Small intestine (tissue), 7 donors: Measurements from ENCODE around the gene CYP27B1. TPM values are rescaled to one million over a fixed set of nuclear protein-coding genes. Genes with fewer than 3 reads are reported as not detected.

ENCODE experiments used
- DNase-seq, 2 donors: peaks; one replicate each; pipeline versions ENCODE4 v3.0.0 to v3.0.0-alpha.2; 2013
- FAIRE-seq: peaks from 2 replicates; lab custom pipeline; 2012; peaks lifted over from hg19 to GRCh38; lab: Jason Lieb, UNC
- H3K27ac ChIP-seq, 3 donors: one replicate each; pipeline ENCODE4 v1.5.1; 2013; ENCODE audit warnings: low read length in 2 of 3, mild to moderate bottlenecking in 2 of 3, control low read depth in 1 of 3, inconsistent platforms in 1 of 3, low read depth in 1 of 3, moderate library complexity in 1 of 3
- H3K27me3 ChIP-seq, 3 donors: one replicate each; pipeline ENCODE4 v1.6.1; 2013; ENCODE audit warnings: low read length in 3 of 3, inconsistent platforms in 1 of 3; ENCODE audit not compliant: control insufficient read depth in 3 of 3, insufficient read depth in 3 of 3
- H3K36me3 ChIP-seq, 3 donors: one replicate each; pipeline ENCODE4 v1.6.1; 2013; ENCODE audit warnings: low read length in 3 of 3, inconsistent platforms in 1 of 3, low read depth in 1 of 3, mild to moderate bottlenecking in 1 of 3, moderate library complexity in 1 of 3; ENCODE audit not compliant: control insufficient read depth in 3 of 3, insufficient read depth in 2 of 3
- H3K4me1 ChIP-seq, 3 donors: one replicate each; pipeline ENCODE4 v1.6.1; 2013; ENCODE audit warnings: low read length in 2 of 3, inconsistent platforms in 1 of 3, low read depth in 1 of 3, mild to moderate bottlenecking in 1 of 3, moderate library complexity in 1 of 3; ENCODE audit not compliant: control insufficient read depth in 3 of 3, insufficient read depth in 2 of 3
- H3K4me3 ChIP-seq, 3 donors: one replicate each; pipeline ENCODE4 v1.5.1; 2013; ENCODE audit warnings: low read length in 3 of 3, control low read depth in 1 of 3, inconsistent platforms in 1 of 3, low read depth in 1 of 3, mild to moderate bottlenecking in 1 of 3, moderate library complexity in 1 of 3
- H3K9me3 ChIP-seq, 2 donors: one replicate each; pipeline ENCODE4 v1.6.1; 2013; ENCODE audit warnings: low read depth in 1 of 2, low read length in 1 of 2; ENCODE audit not compliant: control insufficient read depth in 2 of 2, insufficient read depth in 1 of 2
- WGBS, 3 donors: extraction: QIAGEN DNeasy Blood & Tissue Kit; methylation state at CpG; one replicate each; pipeline ENCODE4 v1.1.7; 2013; 5-methylcytosine and 5-hydroxymethylcytosine counted together
- polyA plus RNA-seq, 4 donors: library from polyadenylated mRNA; stranded (reverse) in 3 of 4; unstranded in 1 of 4; fragments of 200-250 nt in 3 of 4; fragments of 120-200 nt in 1 of 4; gene quantifications; one replicate each; pipeline versions ENCODE4 v1.2.1 to v1.2.3, GENCODE V29; 2013
- donor health status: healthy with polysubstance abuse.
- donor health status: control.
- donor health status: control.
- donor health status: Bipolar disorder and iron deficiency.
- donor health status: healthy.

Gene CYP27B1
- polyA plus RNA-seq, 4 donors, result 0.27 to 1.7 (median 1.2) TPM

- Histone ChIP-seq H3K4me1 (no peaks in the 10 kb centered on the region), H3K9me3 (no peaks in the 10 kb centered on the region), H3K36me3 (peaks cover 0 to 57% (median 4%) of the 10 kb centered on the region in 3 donors), H3K4me3 (no peak overlapping the region), H3K27me3 (no peaks in the 10 kb centered on the region), H3K27ac (no peak overlapping the region)
- WGBS, 3 donors, result 93 to 94% (median 93%) methylated on average over 5 of the region's 5 CpGs
- DNase-seq, result peak in 1 of 2 donors; percentile 49
- FAIRE-seq, result no peak
Measured at GRCh38 chr12:57810450-57810849, 43.6 kb upstream of the CYP27B1 start.

GRCh38 chr12:57809425-57809824, 42.5 kb upstream of the CYP27B1 start:
- Histone ChIP-seq H3K27me3 (no peaks in the 10 kb centered on the region), H3K4me1 (no peaks in the 10 kb centered on the region), H3K9me3 (no peaks in the 10 kb centered on the region), H3K27ac (no peak overlapping the region), H3K4me3 (no peak overlapping the region), H3K36me3 (peaks cover 0 to 54% (median 4%) of the 10 kb centered on the region in 3 donors)
- no peak for DNase-seq
- FAIRE-seq, result no peak
- WGBS, 3 donors, result 90 to 93% (median 91%) methylated on average over 3 of the region's 3 CpGs

GRCh38 chr12:57808351-57808750, 41.5 kb upstream of the CYP27B1 start:
- FAIRE-seq (no peak), DNase-seq (no peak)
- 86 to 93% (median 90%) methylated on average over 5 of the region's 5 CpGs for WGBS, 3 donors
- Histone ChIP-seq H3K9me3 (no peaks in the 10 kb centered on the region), H3K27me3 (no peaks in the 10 kb centered on the region), H3K27ac (no peak overlapping the region), H3K4me1 (no peaks in the 10 kb centered on the region), H3K4me3 (no peak overlapping the region), H3K36me3 (peaks cover 0 to 55% (median 4%) of the 10 kb centered on the region in 3 donors)

- 88 to 92% (median 89%) methylated on average over 9 of the region's 9 CpGs for WGBS, 3 donors
- H3K27ac ChIP-seq, result no peak overlapping the region
- H3K36me3 ChIP-seq, result peaks cover 4 to 60% (median 5%) of the 10 kb centered on the region in 3 donors
- H3K4me3 ChIP-seq, result no peak overlapping the region
- no peak for FAIRE-seq
- no peak for DNase-seq
- no peaks in the 10 kb centered on the region for H3K27me3 ChIP-seq
- H3K9me3 ChIP-seq, result no peaks in the 10 kb centered on the region
- no peaks in the 10 kb centered on the region for H3K4me1 ChIP-seq
Measured at GRCh38 chr12:57807285-57807684, 40.4 kb upstream of the CYP27B1 start.

- Histone ChIP-seq H3K4me3 (no peak overlapping the region), H3K36me3 (peaks cover 5 to 61% (median 6%) of the 10 kb centered on the region in 3 donors), H3K4me1 (no peaks in the 10 kb centered on the region), H3K27me3 (no peaks in the 10 kb centered on the region), H3K27ac (no peak overlapping the region), H3K9me3 (no peaks in the 10 kb centered on the region)
- 96 to 98% (median 96%) methylated on average over 3 of the region's 3 CpGs for WGBS, 3 donors
- FAIRE-seq (no peak), DNase-seq (no peak)
Measured at GRCh38 chr12:57806677-57807076, 39.8 kb upstream of the CYP27B1 start.

GRCh38 chr12:57803319-57803893, 36.5 kb upstream of the CYP27B1 start:
- DNase-seq, result peak; percentile 47 to 48
- 56 to 62% (median 57%) methylated on average over 9 of the region's 9 CpGs for WGBS, 3 donors
- no peaks in the 10 kb centered on the region for H3K4me1 ChIP-seq
- H3K27ac ChIP-seq, result no peak overlapping the region
- no peaks in the 10 kb centered on the region for H3K9me3 ChIP-seq
- no peak overlapping the region for H3K4me3 ChIP-seq
- H3K27me3 ChIP-seq, result no peaks in the 10 kb centered on the region
- no peak for FAIRE-seq
- H3K36me3 ChIP-seq, result peaks cover 6 to 48% (median 16%) of the 10 kb centered on the region in 3 donors

- WGBS, 3 donors, result 93 to 97% (median 95%) methylated on average over 1 of the region's 1 CpG
- H3K36me3 ChIP-seq, result peaks cover 2 to 41% (median 16%) of the 10 kb centered on the region in 3 donors
- no peaks in the 10 kb centered on the region for H3K9me3 ChIP-seq
- H3K4me3 ChIP-seq, result no peak overlapping the region
- DNase-seq (no peak), FAIRE-seq (no peak)
- no peaks in the 10 kb centered on the region for H3K4me1 ChIP-seq
- no peak overlapping the region for H3K27ac ChIP-seq
- no peaks in the 10 kb centered on the region for H3K27me3 ChIP-seq
Measured at GRCh38 chr12:57802607-57803006, 35.7 kb upstream of the CYP27B1 start.

- DNase-seq (no peak), FAIRE-seq (no peak)
- no peaks in the 10 kb centered on the region for H3K27me3 ChIP-seq
- no peak overlapping the region for H3K4me3 ChIP-seq
- no peak overlapping the region for H3K27ac ChIP-seq
- H3K36me3 ChIP-seq, result peaks cover 9 to 33% (median 20%) of the 10 kb centered on the region in 3 donors
- H3K9me3 ChIP-seq, result no peaks in the 10 kb centered on the region
- WGBS, 3 donors, result 93 to 100% (median 94%) methylated on average over 3 of the region's 3 CpGs
- no peaks in the 10 kb centered on the region for H3K4me1 ChIP-seq
Measured at GRCh38 chr12:57800965-57801364, 34.1 kb upstream of the CYP27B1 start.

- DNase-seq, result no peak
- FAIRE-seq, result no peak
- Histone ChIP-seq H3K27ac (no peak overlapping the region), H3K27me3 (no peaks in the 10 kb centered on the region), H3K9me3 (no peaks in the 10 kb centered on the region), H3K36me3 (peaks cover 12 to 34% (median 24%) of the 10 kb centered on the region in 3 donors), H3K4me1 (no peaks in the 10 kb centered on the region), H3K4me3 (no peak overlapping the region)
- 86 to 100% (median 95%) methylated on average over 1 of the region's 1 CpG for WGBS, 3 donors
Measured at GRCh38 chr12:57797933-57798332, 31.1 kb upstream of the CYP27B1 start.
